ENCODE measurements around the gene BARX2.

- no peak for TF ChIP-seq RAD21 (IDR thresholded peaks at IDR 0.05; ENCODE audit: low read depth)
- TF ChIP-seq EP300 (IDR thresholded peaks at IDR 0.05; ENCODE audit: borderline replicate concordance) = no peak
- no peak for TF ChIP-seq TAF1 (IDR thresholded peaks at IDR 0.05; ENCODE audit: low read depth)
- no peak for TF ChIP-seq TCF12 (IDR thresholded peaks at IDR 0.05; ENCODE audit: low read depth)
- TF ChIP-seq REST (IDR thresholded peaks at IDR 0.05; ENCODE audit: low read depth) = no peak
Observed at GRCh38 chr11:129391821-129392220, 16.2 kb downstream of the BARX2 start.

All from Ishikawa (cell line).